ENCODE measurements around the gene HMG20B.
"Not testable (repeated sequence)": the region's sequence is repeated elsewhere in the genome, so short reads cannot be mapped to it uniquely, and the experiment has no call there.

The HMG20B gene

GRCh38 chr19:3528080-3528479, 44.7 kb upstream of the HMG20B start:
- no peak for TF ChIP-seq CTCF (conservative IDR thresholded peaks at IDR 0.05; ENCODE audit: low read depth, low read length)
- no peak overlapping the region for H3K4me3 ChIP-seq (ENCODE audit: low read length)
- no peak for DNase-seq (ENCODE audit: low read depth)

- no peak for DNase-seq (ENCODE audit: low read depth)
- TF ChIP-seq CTCF (conservative IDR thresholded peaks at IDR 0.05; ENCODE audit: low read depth, low read length) = no peak
- no peak overlapping the region for H3K4me3 ChIP-seq (ENCODE audit: low read length)
Measured at GRCh38 chr19:3528539-3529211, 44.1 kb upstream of the HMG20B start.

- H3K4me3 ChIP-seq (ENCODE audit: low read length) = not testable (repeated sequence)
Measured at GRCh38 chr19:3529299-3529698, 43.4 kb upstream of the HMG20B start.

GRCh38 chr19:3530389-3530788, 42.4 kb upstream of the HMG20B start:
- no peak for TF ChIP-seq CTCF (conservative IDR thresholded peaks at IDR 0.05; ENCODE audit: low read depth, low read length)
- H3K4me3 ChIP-seq (ENCODE audit: low read length) = no peak overlapping the region
- no peak for DNase-seq (ENCODE audit: low read depth)

More at GRCh38 chr19:3529299-3529698, 43.4 kb upstream of the HMG20B start:
- not testable (repeated sequence) for DNase-seq (ENCODE audit: low read depth)

GRCh38 chr19:3531716-3532115, 41.0 kb upstream of the HMG20B start:
- TF ChIP-seq CTCF (conservative IDR thresholded peaks at IDR 0.05; ENCODE audit: low read depth, low read length) = no peak
- no peak for DNase-seq (ENCODE audit: low read depth)
- no peak overlapping the region for H3K4me3 ChIP-seq (ENCODE audit: low read length)

GRCh38 chr19:3532154-3532786, 40.5 kb upstream of the HMG20B start:
- H3K4me3 ChIP-seq (ENCODE audit: low read length) = no peak overlapping the region
- no peak for TF ChIP-seq CTCF (conservative IDR thresholded peaks at IDR 0.05; ENCODE audit: low read depth, low read length)
- DNase-seq (ENCODE audit: low read depth) = no peak

GRCh38 chr19:3533033-3533432, 39.7 kb upstream of the HMG20B start:
- no peak overlapping the region for H3K4me3 ChIP-seq (ENCODE audit: low read length)
- TF ChIP-seq CTCF (conservative IDR thresholded peaks at IDR 0.05; ENCODE audit: low read depth, low read length) = no peak
- DNase-seq (ENCODE audit: low read depth) = no peak
